Lower leg skin (tissue), 3 donors: ENCODE results near the gene HOXA5.

Experiments used
- CTCF ChIP-seq, 3 donors: fragments of 450-650 bp; IDR thresholded peaks; one replicate each; pipeline ENCODE4 v1.5.1; 2016; ENCODE audit warnings: antibody characterized with exemption in 3 of 3, mild to moderate bottlenecking in 3 of 3, moderate library complexity in 2 of 3
- POLR2A ChIP-seq, 2 donors: fragments of 450-650 bp; IDR thresholded peaks; one replicate each; pipeline ENCODE4 v1.6.1; 2016 to 2017; ENCODE audit warnings: antibody characterized with exemption in 2 of 2, mild to moderate bottlenecking in 1 of 2, moderate library complexity in 1 of 2

DNA sequence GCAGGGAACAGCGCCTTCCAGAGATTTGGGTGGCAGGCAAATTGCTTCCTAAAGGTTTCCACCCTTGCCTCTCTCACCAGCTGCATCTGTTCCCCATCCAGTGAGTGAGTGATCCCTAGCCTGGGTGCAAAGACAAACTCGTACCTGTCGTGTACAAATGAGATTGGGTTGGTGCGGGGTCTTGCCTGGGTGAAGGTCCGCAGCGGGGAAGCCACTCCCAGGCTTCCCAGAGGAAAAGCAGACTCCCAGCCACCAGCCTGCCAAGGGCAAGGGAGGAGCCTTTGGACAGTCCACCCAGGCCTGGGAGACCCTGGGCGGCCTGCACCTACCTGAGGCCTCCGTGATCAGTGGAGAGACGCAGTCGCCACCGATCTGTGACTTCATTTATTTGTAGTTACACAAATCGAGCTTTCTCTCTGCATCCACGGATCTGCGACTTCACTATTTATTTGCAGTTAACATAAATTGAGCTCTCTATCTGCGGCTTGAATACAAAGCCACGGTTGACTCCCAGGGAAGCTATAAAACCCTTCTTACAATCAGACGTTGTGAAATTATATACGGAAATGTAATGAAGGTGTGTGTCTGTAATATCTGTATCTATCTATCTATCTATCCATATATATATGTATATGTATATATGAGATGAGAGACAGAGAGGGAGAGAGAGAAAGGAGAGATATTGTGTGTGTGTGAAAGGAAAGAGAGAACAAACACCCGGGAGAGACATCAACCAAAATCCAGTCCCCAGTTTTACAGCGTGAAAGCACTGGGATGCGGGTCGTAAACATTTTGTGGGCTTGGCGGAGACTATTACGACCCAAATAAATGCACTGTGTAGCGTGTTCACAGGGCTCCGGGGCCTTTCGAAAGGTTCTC lies 16.0 kb upstream of the HOXA5 start:
- TF ChIP-seq CTCF (IDR thresholded peaks at IDR 0.05): no peak
- TF ChIP-seq POLR2A (IDR thresholded peaks at IDR 0.05): no peak
